H1 (cell line): ENCODE data around the gene CLP1. TPM values are rescaled to one million over a fixed set of nuclear protein-coding genes. Genes with fewer than 3 reads are reported as not detected.

Experiments used
- CTCF ChIA-PET: fragments of 300-600 bp; sonication (Branson Sonifier 250); formaldehyde crosslinking; loops from one replicate; lab custom pipeline; 2021; ENCODE audit not compliant: partially characterized antibody; lab: Charles Lee
- POLR2A ChIA-PET: fragments of 300-600 bp; sonication (Branson Sonifier 250); formaldehyde crosslinking; loops from one replicate; lab custom pipeline; 2021; ENCODE audit warnings: inconsistent platforms; ENCODE audit not compliant: partially characterized antibody; lab: Charles Lee
- DNase-seq, 2 experiments: peaks; one replicate each; pipeline versions ENCODE4 v3.0.0 to v3.0.0-alpha.2; 2010 to 2022; ENCODE audit warnings: low spot score in 2 of 2, low read depth in 1 of 2, mixed read lengths in 1 of 2
- FAIRE-seq: peaks from 2 replicates; lab custom pipeline; 2011; peaks lifted over from hg19 to GRCh38; lab: Jason Lieb, UNC
- H2AFZ ChIP-seq: 2 replicates; pipeline ENCODE4 v1.8.1; 2012; ENCODE audit warnings: low read length, inconsistent platforms
- H2AK5ac ChIP-seq: 2 replicates; pipeline ENCODE4 v1.6.1; 2013; ENCODE audit warnings: low read depth, low read length
- H2BK120ac ChIP-seq: replicated peaks from 2 replicates; pipeline ENCODE3; 2013; ENCODE audit warnings: low read depth, low read length, inconsistent platforms
- H2BK12ac ChIP-seq: 2 replicates; pipeline ENCODE4 v1.6.1; 2013; ENCODE audit warnings: low read depth, low read length
- H2BK15ac ChIP-seq: 2 replicates; pipeline ENCODE4 v1.6.1; 2013; ENCODE audit warnings: low read length
- H2BK20ac ChIP-seq: 2 replicates; pipeline ENCODE4 v1.6.1; 2013; ENCODE audit warnings: low read length
- H2BK5ac ChIP-seq: 2 replicates; pipeline ENCODE4 v1.6.1; 2013; ENCODE audit warnings: low read depth, low read length
- H3K14ac ChIP-seq: 2 replicates; pipeline ENCODE4 v1.6.1; 2013; ENCODE audit warnings: inconsistent platforms; ENCODE audit not compliant: insufficient read length
- H3K18ac ChIP-seq: 2 replicates; pipeline ENCODE4 v1.6.1; 2013; ENCODE audit warnings: low read length; ENCODE audit errors: extremely low read depth
- H3K23ac ChIP-seq: 2 replicates; pipeline ENCODE4 v1.6.1; 2013; ENCODE audit warnings: inconsistent platforms; ENCODE audit not compliant: insufficient read length
- H3K23me2 ChIP-seq: 2 replicates; pipeline ENCODE4 v1.6.1; 2013; ENCODE audit warnings: low read depth, low read length
- H3K27ac ChIP-seq: 2 replicates; pipeline ENCODE4 v1.6.1; 2011; ENCODE audit warnings: low read depth, low read length, inconsistent platforms
- H3K27me3 ChIP-seq, 4 experiments: replicated peaks in 1 of 4; 1 replicate in 1 of 4; 2 replicates in 3 of 4; pipeline versions ENCODE4 v1.6.1 to v1.8.1; 2011 to 2013; ENCODE audit warnings: low read length in 3 of 4, mild to moderate bottlenecking in 3 of 4, inconsistent platforms in 2 of 4, mixed read lengths in 2 of 4, moderate library complexity in 1 of 4; ENCODE audit not compliant: control insufficient read depth in 3 of 4, insufficient read depth in 3 of 4; ENCODE audit errors: extremely low read depth in 1 of 4
- H3K36me3 ChIP-seq, 4 experiments: 2 replicates each; pipeline versions ENCODE4 v1.6.1 to v1.8.1; 2011 to 2013; ENCODE audit warnings: mild to moderate bottlenecking in 4 of 4, low read length in 3 of 4, moderate library complexity in 2 of 4, control low read depth in 1 of 4, inconsistent platforms in 1 of 4; ENCODE audit not compliant: insufficient read depth in 4 of 4, control insufficient read depth in 2 of 4
- H3K4ac ChIP-seq: replicated peaks from 2 replicates; pipeline ENCODE3; 2013; ENCODE audit warnings: low read length, low read depth, mixed read lengths, inconsistent platforms; ENCODE audit not compliant: insufficient read length
- H3K4me1 ChIP-seq, 4 experiments: replicated peaks in 1 of 4; 1 replicate in 1 of 4; 2 replicates in 3 of 4; pipeline versions ENCODE4 v1.6.1 to v1.8.1; 2011 to 2013; ENCODE audit warnings: low read length in 3 of 4, inconsistent platforms in 2 of 4, mixed read lengths in 1 of 4; ENCODE audit not compliant: insufficient read depth in 4 of 4, control insufficient read depth in 3 of 4
- H3K4me2 ChIP-seq, 2 experiments: 2 replicates each; pipeline versions ENCODE4 v1.6.1 to v1.8.1; 2011 to 2013; ENCODE audit warnings: low read depth in 2 of 2, low read length in 2 of 2, control low read depth in 1 of 2, inconsistent platforms in 1 of 2, mild to moderate bottlenecking in 1 of 2; ENCODE audit not compliant: insufficient read depth in 1 of 2
- H3K4me3 ChIP-seq, 4 experiments: fragments of 200-600, 300-600 bp in 1 of 4; sonication (generic), shearing (Covaris generic), sonication (Bioruptor Twin) in 1 of 4; 2 replicates each; pipeline versions ENCODE4 v1.5.1 to v1.8.1; 2011 to 2016; ENCODE audit warnings: low read length in 4 of 4, low read depth in 3 of 4, control low read depth in 2 of 4, inconsistent platforms in 2 of 4, mild to moderate bottlenecking in 2 of 4, mixed read lengths in 1 of 4, moderate library complexity in 1 of 4; ENCODE audit not compliant: insufficient read depth in 2 of 4; ENCODE audit errors: extremely low read depth in 1 of 4
- H3K56ac ChIP-seq: replicated peaks from 2 replicates; pipeline ENCODE3; 2013; ENCODE audit warnings: low read depth, mild to moderate bottlenecking, mixed read lengths, low read length, inconsistent platforms; ENCODE audit not compliant: insufficient read length
- H3K79me1 ChIP-seq: 2 replicates; pipeline ENCODE4 v1.6.1; 2013; ENCODE audit warnings: low read depth, low read length, control low read depth
- H3K79me2 ChIP-seq, 2 experiments: 2 replicates each; pipeline versions ENCODE4 v1.6.1 to v1.8.1; 2012 to 2013; ENCODE audit warnings: low read length in 2 of 2, mild to moderate bottlenecking in 2 of 2, inconsistent platforms in 1 of 2; ENCODE audit not compliant: insufficient read depth in 2 of 2, control insufficient read depth in 1 of 2
- H3K9ac ChIP-seq, 4 experiments: replicated peaks in 1 of 4; 1 replicate in 1 of 4; 2 replicates in 3 of 4; pipeline versions ENCODE4 v1.6.1 to v1.8.1; 2011 to 2013; ENCODE audit warnings: low read depth in 3 of 4, low read length in 3 of 4, control low read depth in 2 of 4, mild to moderate bottlenecking in 2 of 4, moderate library complexity in 2 of 4, inconsistent platforms in 1 of 4; ENCODE audit errors: extremely low read depth in 1 of 4
- H3K9me3 ChIP-seq, 2 experiments: 2 replicates each; pipeline versions ENCODE4 v1.6.1 to v1.8.1; 2012 to 2013; ENCODE audit warnings: mild to moderate bottlenecking in 2 of 2, moderate library complexity in 2 of 2, control low read depth in 1 of 2, inconsistent platforms in 1 of 2, low read depth in 1 of 2, low read length in 1 of 2, mixed read lengths in 1 of 2; ENCODE audit not compliant: insufficient read depth in 2 of 2
- H4K20me1 ChIP-seq, 2 experiments: replicated peaks in 1 of 2; 2 replicates each; pipeline versions ENCODE3 to v1.8.1; 2011 to 2013; ENCODE audit warnings: inconsistent platforms in 2 of 2, low read length in 2 of 2, mild to moderate bottlenecking in 1 of 2; ENCODE audit not compliant: insufficient read depth in 2 of 2, control insufficient read depth in 1 of 2
- H4K5ac ChIP-seq: 2 replicates; pipeline ENCODE4 v1.6.1; 2013; ENCODE audit warnings: low read length, low read depth, mixed read lengths, inconsistent platforms; ENCODE audit not compliant: insufficient read length
- H4K8ac ChIP-seq: 2 replicates; pipeline ENCODE4 v1.8.0; 2013; ENCODE audit warnings: mild to moderate bottlenecking, moderate library complexity, low read length, inconsistent platforms; ENCODE audit not compliant: insufficient read depth; ENCODE audit errors: extremely low read depth
- H4K91ac ChIP-seq: replicated peaks from 2 replicates; pipeline ENCODE3; 2013; ENCODE audit warnings: low read length, mixed read lengths, inconsistent platforms; ENCODE audit not compliant: insufficient read length
- BACH1 ChIP-seq: IDR thresholded peaks from 2 replicates; pipeline ENCODE4 v1.6.1; 2012; ENCODE audit warnings: low read length, improper control_type of control experiment
- CBX5 ChIP-seq: fragments of 300-800, 300-1000 bp; sonication (generic); IDR thresholded peaks from 2 replicates; pipeline ENCODE4 v1.7.1; 2016; ENCODE audit warnings: antibody characterized with exemption, low read length, low read depth
- CREB1 ChIP-seq: IDR thresholded peaks from 2 replicates; pipeline ENCODE4 v1.6.1; 2012; ENCODE audit warnings: inconsistent platforms
- EP300 ChIP-seq, 2 experiments: IDR thresholded peaks; 1 replicate in 1 of 2; 2 replicates in 1 of 2; pipeline ENCODE4 v1.6.1; 2011 to 2012; ENCODE audit warnings: low read depth in 2 of 2, low read length in 2 of 2, mild to moderate bottlenecking in 2 of 2, borderline replicate concordance in 1 of 2, inconsistent platforms in 1 of 2, moderate library complexity in 1 of 2
- HDAC6 ChIP-seq: IDR thresholded peaks from one replicate; pipeline ENCODE4 v1.7.1; 2012; ENCODE audit warnings: low read depth, mild to moderate bottlenecking, inconsistent platforms, low read length, moderate library complexity
- RXRA ChIP-seq: IDR thresholded peaks from 2 replicates; pipeline ENCODE4 v1.6.1; 2011; ENCODE audit warnings: low read depth, mild to moderate bottlenecking, low read length, moderate library complexity; ENCODE audit not compliant: insufficient read depth
- SIN3A ChIP-seq, 2 experiments: IDR thresholded peaks in 1 of 2; conservative IDR thresholded peaks in 1 of 2; 2 replicates each; pipeline ENCODE4 v1.6.1; 2011 to 2012; ENCODE audit warnings: low read length in 2 of 2, improper control_type of control experiment in 1 of 2, low read depth in 1 of 2, mild to moderate bottlenecking in 1 of 2
- SP2 ChIP-seq: IDR thresholded peaks from 2 replicates; pipeline ENCODE4 v1.6.1; 2012; ENCODE audit warnings: mild to moderate bottlenecking, low read length, inconsistent platforms
- SP4 ChIP-seq: IDR thresholded peaks from 2 replicates; pipeline ENCODE4 v1.6.1; 2012; ENCODE audit warnings: low read length, inconsistent platforms
- TBP ChIP-seq: IDR thresholded peaks from 2 replicates; pipeline ENCODE4 v1.6.1; 2011; ENCODE audit warnings: low read depth, low read length, improper control_type of control experiment
- USF2 ChIP-seq: IDR thresholded peaks from 2 replicates; pipeline ENCODE4 v1.6.1; 2011; ENCODE audit warnings: low read length, improper control_type of control experiment
- WGBS, 2 experiments: shearing (Covaris generic) in 1 of 2; methylation state at CpG; one replicate each; pipeline versions ENCODE4 v1.1.6 to v1.1.7; 2013 to 2015; ENCODE audit warnings: low lambda C conversion rate in 2 of 2, mixed read lengths in 2 of 2, inconsistent platforms in 1 of 2, low coverage in 1 of 2, missing lambda C conversion rate in 1 of 2; ENCODE audit not compliant: insufficient replicate concordance in 2 of 2, insufficient coverage in 1 of 2, insufficient read length in 1 of 2; ENCODE audit errors: extremely low coverage in 1 of 2, missing lambda C conversion rate in 1 of 2; 5-methylcytosine and 5-hydroxymethylcytosine counted together
- polyA plus RNA-seq, 7 experiments: library from polyadenylated mRNA; depleted of rRNA in 3 of 7; stranded (reverse) in 5 of 7; unstranded in 2 of 7; fragments of >200 nt in 5 of 7; fragments of 200-250 nt in 2 of 7; gene quantifications; 1 replicate in 5 of 7; 2 replicates in 1 of 7; 4 replicates in 1 of 7; pipeline versions ENCODE4 v1.2.1 to v1.2.3, GENCODE V29; 2011 to 2013; ENCODE audit warnings: missing spikeins in 2 of 7, mixed read lengths in 2 of 7
- total RNA-seq: library from RNA; stranded (reverse); fragmentation: NEBNext Ultra II Directional; extraction: Animal tissue kit (Norgen Biotek cat#: 25700); gene quantifications from 2 replicates; pipeline ENCODE4 v1.2.1, GENCODE V29; 2021
- TF ChIP-seq, protein P1 (sequence below): IDR thresholded peaks from 2 replicates; pipeline ENCODE4 v1.6.1; 2012; ENCODE audit warnings: inconsistent platforms

CLP1 gene
- total and polyA plus RNA-seq, 2 of the 8 experiments (the other 6 are each of a cell fraction or from before 2014, with no cell fraction given): 29.4 to 29.9 TPM

DNA sequence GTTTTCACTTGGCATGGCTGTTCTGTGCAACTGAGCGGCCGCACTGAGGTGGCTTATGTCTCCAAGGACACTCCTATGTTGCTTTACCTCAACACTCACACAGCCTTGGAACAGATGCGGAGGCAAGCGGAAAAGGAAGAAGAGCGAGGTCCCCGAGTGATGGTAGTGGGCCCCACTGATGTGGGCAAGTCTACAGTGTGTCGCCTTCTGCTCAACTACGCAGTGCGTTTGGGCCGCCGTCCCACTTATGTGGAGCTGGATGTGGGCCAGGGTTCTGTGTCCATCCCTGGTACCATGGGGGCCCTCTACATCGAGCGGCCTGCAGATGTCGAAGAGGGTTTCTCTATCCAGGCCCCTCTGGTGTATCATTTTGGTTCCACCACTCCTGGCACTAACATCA is 2.1 kb downstream of the CLP1 start:
- H3K79me1 ChIP-seq: peaks cover 4% of the 10 kb centered on the region; the same call in 1 of the 2 replicates
- H2BK15ac ChIP-seq: no peak overlapping the region
- no peak for DNase-seq
- no peak overlapping the region for H2BK120ac ChIP-seq
- ChIA-PET POLR2A (interaction anchor here (0.6 to 16.2 kb wide), 3 partner anchors 19 to 117 kb away, joined by 3 to 445 read pairs (median 3); partner anchors contain the start of genes MED19, TMX2 and YPEL4), CTCF (interaction anchor here (0.5 to 1.6 kb wide), 4 partner anchors 15 to 371 kb away, joined by 3 to 5 read pairs (median 3); no protein-coding TSS in a partner anchor)
- H3K36me3 ChIP-seq: peaks cover 3 to 25% (median 19%) of the 10 kb centered on the region in 4 experiments; a peak in 6 of 8 replicates
- WGBS, 2 experiments: 95% methylated on average over 14 of the region's 14 CpGs; no CpG with 5 or more reads in 1 of the 2 experiments
- peaks cover 2 to 3% of the 10 kb centered on the region in 2 experiments for H4K20me1 ChIP-seq
- H3K23me2 ChIP-seq: peaks cover 4% of the 10 kb centered on the region
- H3K9ac ChIP-seq: no peak overlapping the region
- no peak overlapping the region for H3K18ac ChIP-seq
- H2BK20ac ChIP-seq: no peak overlapping the region
- H3K23ac ChIP-seq: no peak overlapping the region
- H3K14ac ChIP-seq: no peak overlapping the region
- H2BK5ac ChIP-seq: no peak overlapping the region
- H3K79me2 ChIP-seq: peaks cover 0 to 20% of the 10 kb centered on the region in 2 experiments; a peak in 3 of 4 replicates
- no peak overlapping the region for H3K4ac ChIP-seq
- no peak overlapping the region for H4K91ac ChIP-seq
- no peaks in the 10 kb centered on the region; a peak in 2 of 7 replicates for H3K27me3 ChIP-seq
- H2AK5ac ChIP-seq: no peak overlapping the region
- no peak overlapping the region for H3K4me2 ChIP-seq
- no peak overlapping the region for H3K27ac ChIP-seq
- H2BK12ac ChIP-seq: no peak overlapping the region
- no peak overlapping the region for H4K8ac ChIP-seq
- H4K5ac ChIP-seq: no peak overlapping the region
- no peak for FAIRE-seq
- H3K56ac ChIP-seq: no peak overlapping the region
- H2AFZ ChIP-seq: no peak overlapping the region
- H3K4me1 ChIP-seq: no peaks in the 10 kb centered on the region; a peak in 1 of 7 replicates
- H3K9me3 ChIP-seq: no peaks in the 10 kb centered on the region
- H3K4me3 ChIP-seq: no peak overlapping the region
- no peak for TF ChIP-seq TBP
- no peak for TF ChIP-seq SP2
- no peak for TF ChIP-seq CBX5
- TF ChIP-seq SP4: no peak
- TF ChIP-seq BACH1: no peak
- no peak for TF ChIP-seq EP300 (IDR thresholded peaks at IDR 0.05; ENCODE audit: borderline replicate concordance in 1 of 2, low read depth in 2 of 2, low read length in 2 of 2)
- TF ChIP-seq RXRA: no peak
- no peak for TF ChIP-seq CREB1
- TF ChIP-seq USF2: no peak
- TF ChIP-seq HDAC6: no peak
- no peak for TF ChIP-seq SIN3A (conservative IDR thresholded peaks at IDR 0.05 in 1 of 2, IDR thresholded peaks at IDR 0.05 in 1 of 2; ENCODE audit: low read depth in 1 of 2, low read length in 2 of 2)
- TF ChIP-seq, protein P1, sequence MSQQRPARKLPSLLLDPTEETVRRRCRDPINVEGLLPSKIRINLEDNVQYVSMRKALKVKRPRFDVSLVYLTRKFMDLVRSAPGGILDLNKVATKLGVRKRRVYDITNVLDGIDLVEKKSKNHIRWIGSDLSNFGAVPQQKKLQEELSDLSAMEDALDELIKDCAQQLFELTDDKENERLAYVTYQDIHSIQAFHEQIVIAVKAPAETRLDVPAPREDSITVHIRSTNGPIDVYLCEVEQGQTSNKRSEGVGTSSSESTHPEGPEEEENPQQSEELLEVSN: no peak
